IMR-90 (cell line): ENCODE measurements around the gene RHBDL3. TPM values are rescaled to one million over a fixed set of nuclear protein-coding genes. Genes with fewer than 3 reads are reported as not detected.
A peak's percentile ranks its signal among the peaks of the same experiment; 100 is the strongest.

ENCODE experiments used
- ATAC-seq: fragments of 200-7000 bp; cut with Tn5 transposase; 2 replicates; pipeline ENCODE4 v1.9.1; 2020; ENCODE audit warnings: low read depth, mild to moderate bottlenecking, moderate library complexity
- BruUV-seq: library from RNA; stranded (reverse); fragments of 400-500 nt; replicated peaks from 2 replicates; lab custom pipeline; 2021; lab: Mats Ljungman, UMichigan
- CTCF ChIA-PET: fragments of 300-600 bp; formaldehyde crosslinking; extraction: SDS; loops from one replicate; lab custom pipeline; 2021; ENCODE audit warnings: antibody characterized with exemption; lab: Yijun Ruan, JAX
- POLR2A ChIA-PET: fragments of 300-600 bp; sonication (Branson Sonifier 250); formaldehyde crosslinking; loops from one replicate; lab custom pipeline; 2022; ENCODE audit warnings: antibody characterized with exemption; ENCODE audit not compliant: unreplicated experiment; lab: Charles Lee
- DNase-seq: peaks from one replicate; pipeline ENCODE4 v3.0.0; 2013
- H2AFZ ChIP-seq: replicated peaks from 2 replicates; pipeline ENCODE3; 2013; ENCODE audit warnings: low read length, mild to moderate bottlenecking; ENCODE audit not compliant: poor library complexity
- H2AK5ac ChIP-seq: 2 replicates; pipeline ENCODE4 v1.6.1; 2013; ENCODE audit warnings: low read depth, low read length, inconsistent platforms
- H2AK9ac ChIP-seq: replicated peaks from 2 replicates; pipeline ENCODE3; 2013; ENCODE audit warnings: mild to moderate bottlenecking, low read depth, low read length, moderate library complexity; ENCODE audit not compliant: poor library complexity
- H2BK120ac ChIP-seq: 2 replicates; pipeline ENCODE4 v1.6.1; 2013; ENCODE audit warnings: low read depth, low read length, inconsistent platforms
- H2BK15ac ChIP-seq: 3 replicates; pipeline ENCODE4 v1.6.1; 2013; ENCODE audit warnings: low read depth, low read length, inconsistent platforms
- H2BK20ac ChIP-seq: 2 replicates; pipeline ENCODE4 v1.6.1; 2013; ENCODE audit warnings: low read depth, mild to moderate bottlenecking, inconsistent platforms, low read length, moderate library complexity
- H2BK5ac ChIP-seq: 2 replicates; pipeline ENCODE4 v1.6.1; 2013; ENCODE audit warnings: mild to moderate bottlenecking, low read depth, low read length, inconsistent platforms; ENCODE audit not compliant: poor library complexity, severe bottlenecking
- H3K14ac ChIP-seq: replicated peaks from 2 replicates; pipeline ENCODE4 v1.6.1; 2013; ENCODE audit warnings: low read depth, low read length, inconsistent platforms
- H3K18ac ChIP-seq: 2 replicates; pipeline ENCODE4 v1.6.1; 2013; ENCODE audit warnings: low read depth, low read length, control low read depth
- H3K23ac ChIP-seq: 2 replicates; pipeline ENCODE4 v1.6.1; 2013; ENCODE audit warnings: low read depth, low read length, inconsistent platforms
- H3K27ac ChIP-seq: 2 replicates; pipeline ENCODE4 v1.5.1; 2013; ENCODE audit warnings: mild to moderate bottlenecking, control low read depth, low read length; ENCODE audit not compliant: insufficient read depth
- H3K27me3 ChIP-seq: 2 replicates; pipeline ENCODE4 v1.6.1; 2013; ENCODE audit warnings: low read length; ENCODE audit not compliant: control insufficient read depth, insufficient read depth
- H3K36me3 ChIP-seq: 2 replicates; pipeline ENCODE4 v1.6.1; 2013; ENCODE audit warnings: low read length, mixed read lengths; ENCODE audit not compliant: control insufficient read depth, insufficient read depth
- H3K4ac ChIP-seq: 2 replicates; pipeline ENCODE4 v1.6.1; 2013; ENCODE audit warnings: low read depth, low read length, inconsistent platforms
- H3K4me1 ChIP-seq: 2 replicates; pipeline ENCODE4 v1.6.1; 2013; ENCODE audit warnings: low read length, mixed read lengths; ENCODE audit not compliant: control insufficient read depth, insufficient read depth
- H3K4me2 ChIP-seq: 2 replicates; pipeline ENCODE4 v1.6.1; 2013; ENCODE audit warnings: low read depth, mild to moderate bottlenecking, control low read depth, low read length, moderate library complexity
- H3K4me3 ChIP-seq: 2 replicates; pipeline ENCODE4 v1.5.1; 2013; ENCODE audit warnings: low read depth, mild to moderate bottlenecking, control low read depth, low read length, moderate library complexity; ENCODE audit not compliant: insufficient read depth
- H3K56ac ChIP-seq: 2 replicates; pipeline ENCODE4 v1.6.1; 2013; ENCODE audit warnings: low read length, inconsistent platforms; ENCODE audit not compliant: insufficient read depth; ENCODE audit errors: extremely low read depth
- H3K79me1 ChIP-seq, 2 experiments: 2 replicates each; pipeline ENCODE4 v1.6.1; 2013; ENCODE audit warnings: low read length in 2 of 2, inconsistent platforms in 1 of 2, low read depth in 1 of 2
- H3K9ac ChIP-seq: 2 replicates; pipeline ENCODE4 v1.6.1; 2013; ENCODE audit warnings: low read depth, low read length, control low read depth
- H3K9me1 ChIP-seq: 2 replicates; pipeline ENCODE4 v1.6.1; 2013; ENCODE audit warnings: low read length, inconsistent platforms; ENCODE audit not compliant: insufficient read depth
- H3K9me3 ChIP-seq: 2 replicates; pipeline ENCODE4 v1.6.1; 2013; ENCODE audit warnings: low read length; ENCODE audit not compliant: control insufficient read depth, insufficient read depth
- H4K20me1 ChIP-seq: 2 replicates; pipeline ENCODE4 v1.6.1; 2013; ENCODE audit warnings: low read length, inconsistent platforms; ENCODE audit not compliant: insufficient read depth
- H4K5ac ChIP-seq: 2 replicates; pipeline ENCODE4 v1.6.1; 2013; ENCODE audit warnings: mild to moderate bottlenecking, low read depth, low read length, control low read depth
- H4K8ac ChIP-seq, 2 experiments: 2 replicates each; pipeline ENCODE4 v1.6.1; 2013; ENCODE audit warnings: low read depth in 2 of 2, low read length in 2 of 2, control low read depth in 1 of 2, inconsistent platforms in 1 of 2
- H4K91ac ChIP-seq: 2 replicates; pipeline ENCODE4 v1.6.1; 2013; ENCODE audit warnings: low read depth, low read length, inconsistent platforms; ENCODE audit not compliant: insufficient read depth
- CTCF ChIP-seq: conservative IDR thresholded peaks from 2 replicates; pipeline ENCODE4 v1.5.1; 2012; ENCODE audit warnings: mild to moderate bottlenecking, low read depth, low read length, improper control_type of control experiment
- FOS ChIP-seq: fragments of 150-350 bp; IDR thresholded peaks from 2 replicates; pipeline ENCODE4 v1.6.1; 2016; ENCODE audit warnings: low read depth, low read length
- MAFK ChIP-seq: IDR thresholded peaks from 2 replicates; pipeline ENCODE4 v1.6.1; 2012; ENCODE audit warnings: low read depth, low read length, improper control_type of control experiment
- MXI1 ChIP-seq: IDR thresholded peaks from 2 replicates; pipeline ENCODE4 v1.6.1; 2012; ENCODE audit warnings: low read depth, mild to moderate bottlenecking, low read length, moderate library complexity, borderline replicate concordance
- NFE2L2 ChIP-seq: fragments of 150-350 bp; IDR thresholded peaks from 2 replicates; pipeline ENCODE4 v1.6.1; 2016; ENCODE audit warnings: low read depth, mild to moderate bottlenecking, low read length
- RCOR1 ChIP-seq: IDR thresholded peaks from 2 replicates; pipeline ENCODE4 v1.6.1; 2012; ENCODE audit warnings: mild to moderate bottlenecking, low read length, improper control_type of control experiment; ENCODE audit not compliant: insufficient replicate concordance
- SMC3 ChIP-seq: fragments of 150-350 bp; IDR thresholded peaks from 2 replicates; pipeline ENCODE4 v1.6.1; 2016; ENCODE audit warnings: low read depth, mild to moderate bottlenecking, antibody characterized with exemption, low read length, moderate library complexity
- WGBS, 2 experiments: methylation state at CpG; one replicate each; pipeline versions ENCODE4 v1.1.5 to v1.1.7; 2013; ENCODE audit warnings: missing lambda C conversion rate in 2 of 2; ENCODE audit not compliant: insufficient read length in 1 of 2; ENCODE audit errors: extremely low coverage in 2 of 2; 5-methylcytosine and 5-hydroxymethylcytosine counted together
- dilution Hi-C: fragments of 300-500 bp; cut with HindIII; formaldehyde crosslinking; loops from one replicate; pipeline ENCODE4 v1.14.3; 2018; ENCODE audit warnings: low sequenced_read_pairs; ENCODE audit not compliant: unreplicated experiment
- in situ Hi-C: fragments of 300-500 bp; cut with MboI; formaldehyde crosslinking; loops from 3 replicates; pipeline ENCODE4 v1.14.3; 2019; ENCODE audit warnings: low sequenced_read_pairs, inconsistent platforms, mixed read lengths
- intact Hi-C: fragments of 100-400 bp; cut with micrococcal nuclease; formaldehyde crosslinking; loops from 2 replicates; pipeline ENCODE4 v1.10.0; 2022
- polyA plus RNA-seq, 3 experiments: library from polyadenylated mRNA; depleted of rRNA; stranded (reverse); fragments of >200 nt; gene quantifications; 2 replicates each; pipeline ENCODE4 v1.2.3, GENCODE V29; 2012; ENCODE audit warnings: low replicate concordance in 1 of 3
- total RNA-seq: library from RNA; depleted of rRNA; stranded (reverse); fragments of >200 nt; gene quantifications from 2 replicates; pipeline ENCODE4 v1.2.3, GENCODE V29; 2012

The RHBDL3 gene
- total and polyA plus RNA-seq, 2 of the 4 experiments (the other 2 are of a cell fraction) = 0.09 to 0.18 TPM

GRCh38 chr17:32286518-32286900 is 20.9 kb downstream of the RHBDL3 start:
- Histone ChIP-seq H3K27me3 (peaks cover 34% of the 10 kb centered on the region), H3K14ac (no peak overlapping the region), H2AK5ac (no peak overlapping the region), H3K4ac (no peak overlapping the region), H3K9ac (no peak overlapping the region), H3K4me2 (no peak overlapping the region), H2BK15ac (no peak overlapping the region), H3K36me3 (no peaks in the 10 kb centered on the region), H4K20me1 (no peaks in the 10 kb centered on the region), H2AFZ (no peak overlapping the region), H4K91ac (no peak overlapping the region), H3K4me1 (no peaks in the 10 kb centered on the region), H4K5ac (no peak overlapping the region), H3K56ac (no peak overlapping the region), H3K9me1 (no peaks in the 10 kb centered on the region), H3K9me3 (no peaks in the 10 kb centered on the region), H3K27ac (no peak overlapping the region), H3K4me3 (no peak overlapping the region), H2BK20ac (no peak overlapping the region), H3K18ac (no peak overlapping the region), H2AK9ac (no peak overlapping the region), H2BK5ac (no peak overlapping the region), H3K23ac (no peak overlapping the region), H3K79me1 (no peaks in the 10 kb centered on the region), H2BK120ac (no peak overlapping the region), H4K8ac (no peak overlapping the region)
- no TSS peak for BruUV-seq
- dilution Hi-C loops = no loop called here
- WGBS, 2 experiments = 90% methylated on average over 2 of the region's 5 CpGs; no CpG with 5 or more reads in 1 of the 2 experiments
- ATAC-seq (no peak), DNase-seq (no peak)
- CTCF ChIA-PET = interaction anchor here (0.5 kb wide), 1 partner anchor 67 kb away, joined by 3 read pairs; no protein-coding TSS in a partner anchor
- TF ChIP-seq MXI1 = no peak
- TF ChIP-seq FOS = no peak
- TF ChIP-seq MAFK = no peak
- 0 out of 2 replicates have a peak, but pooled peaks have one; percentile 20 for TF ChIP-seq NFE2L2
- no peak for TF ChIP-seq RCOR1
- TF ChIP-seq CTCF = no peak
- TF ChIP-seq SMC3 = no peak
- intact Hi-C loops = no loop called here
- POLR2A ChIA-PET = no interaction called here
- in situ Hi-C loops = no loop called here
